Osteoblast (primary cell): Measurements from ENCODE around the gene MIB2. TPM values are rescaled to one million over a fixed set of nuclear protein-coding genes. Genes with fewer than 3 reads are reported as not detected.

Experiments
- DNase-seq: peaks from one replicate; pipeline ENCODE4 v3.0.0; 2011; ENCODE audit warnings: low spot score, mixed read lengths; ENCODE audit not compliant: insufficient read length; ENCODE audit errors: missing footprints
- H2AFZ ChIP-seq: 2 replicates; pipeline ENCODE4 v1.6.0; 2011; ENCODE audit warnings: mild to moderate bottlenecking, low read length
- H3K27ac ChIP-seq: 2 replicates; pipeline ENCODE4 v1.5.1; 2011; ENCODE audit warnings: mild to moderate bottlenecking, low read depth, low read length, moderate library complexity
- H3K27me3 ChIP-seq: 2 replicates; pipeline ENCODE4 v1.6.0; 2012; ENCODE audit warnings: mild to moderate bottlenecking, control low read depth, inconsistent platforms, low read length, moderate library complexity; ENCODE audit not compliant: insufficient read depth
- H3K36me3 ChIP-seq: 2 replicates; pipeline ENCODE4 v1.5.1; 2011; ENCODE audit warnings: mild to moderate bottlenecking, low read length, control low read depth, moderate library complexity; ENCODE audit not compliant: insufficient read depth
- H3K4me1 ChIP-seq: 2 replicates; pipeline ENCODE4 v1.5.1; 2011; ENCODE audit warnings: mild to moderate bottlenecking, low read length, control low read depth, moderate library complexity; ENCODE audit not compliant: insufficient read depth
- H3K4me2 ChIP-seq: 2 replicates; pipeline ENCODE4 v1.6.0; 2011; ENCODE audit warnings: mild to moderate bottlenecking, low read length; ENCODE audit not compliant: insufficient read depth
- H3K4me3 ChIP-seq: fragments of 200-600 bp; sonication (generic); 3 replicates; pipeline ENCODE4 v1.5.1; 2012; ENCODE audit warnings: mild to moderate bottlenecking, low read length, inconsistent platforms; ENCODE audit not compliant: insufficient read depth
- H3K79me2 ChIP-seq: 2 replicates; pipeline ENCODE4 v1.6.0; 2012; ENCODE audit warnings: mild to moderate bottlenecking, low read length, control low read depth, inconsistent platforms; ENCODE audit not compliant: insufficient read depth
- H3K9me3 ChIP-seq: 2 replicates; pipeline ENCODE4 v1.5.1; 2011; ENCODE audit warnings: low read depth, low read length, control low read depth
- H4K20me1 ChIP-seq: 2 replicates; pipeline ENCODE4 v1.6.0; 2012; ENCODE audit warnings: mild to moderate bottlenecking, low read length, control low read depth; ENCODE audit not compliant: insufficient read depth
- total RNA-seq: library from RNA; depleted of rRNA; stranded (reverse); fragments of >200 nt; gene quantifications from 2 replicates; pipeline ENCODE4 v1.2.3, GENCODE V29; 2012
- TF ChIP-seq, protein P1 (sequence below): IDR thresholded peaks from 2 replicates; pipeline ENCODE4 v1.5.1; 2011; ENCODE audit warnings: mild to moderate bottlenecking, low read depth, low read length, moderate library complexity; ENCODE audit errors: extremely low read depth

Gene MIB2
- total RNA-seq, 1 donor = 80.7 TPM

DNA sequence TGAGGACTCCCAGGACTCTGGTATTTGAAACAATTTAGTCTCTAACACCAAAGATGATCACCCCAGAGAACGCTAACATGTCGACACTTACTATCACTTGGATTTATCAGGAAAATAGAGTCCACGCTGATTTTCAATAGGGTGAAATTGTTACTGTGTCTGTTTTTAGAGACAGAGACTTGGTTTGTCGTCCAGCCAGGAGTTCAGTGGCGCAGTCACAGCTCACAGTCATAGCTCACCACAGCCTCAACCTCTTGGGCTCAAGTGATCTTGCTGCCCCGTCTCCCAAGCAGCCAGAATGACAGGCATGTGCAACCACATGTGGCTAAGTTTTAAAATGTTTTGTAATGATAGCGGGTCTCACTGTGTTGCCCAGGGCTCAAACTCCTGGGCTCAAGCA, 46.0 kb upstream of the MIB2 start:
- Histone ChIP-seq H3K4me1 (peaks cover 24% of the 10 kb centered on the region), H3K79me2 (peaks cover 97% of the 10 kb centered on the region), H3K36me3 (peaks cover 36% of the 10 kb centered on the region), H4K20me1 (peaks cover 54% of the 10 kb centered on the region), H2AFZ (no peak overlapping the region), H3K27ac (peak overlapping the region; percentile 24), H3K4me2 (no peak overlapping the region), H3K27me3 (no peaks in the 10 kb centered on the region), H3K4me3 (no peak overlapping the region), H3K9me3 (no peaks in the 10 kb centered on the region)
- DNase-seq = peak; percentile 59
- TF ChIP-seq, protein P1, sequence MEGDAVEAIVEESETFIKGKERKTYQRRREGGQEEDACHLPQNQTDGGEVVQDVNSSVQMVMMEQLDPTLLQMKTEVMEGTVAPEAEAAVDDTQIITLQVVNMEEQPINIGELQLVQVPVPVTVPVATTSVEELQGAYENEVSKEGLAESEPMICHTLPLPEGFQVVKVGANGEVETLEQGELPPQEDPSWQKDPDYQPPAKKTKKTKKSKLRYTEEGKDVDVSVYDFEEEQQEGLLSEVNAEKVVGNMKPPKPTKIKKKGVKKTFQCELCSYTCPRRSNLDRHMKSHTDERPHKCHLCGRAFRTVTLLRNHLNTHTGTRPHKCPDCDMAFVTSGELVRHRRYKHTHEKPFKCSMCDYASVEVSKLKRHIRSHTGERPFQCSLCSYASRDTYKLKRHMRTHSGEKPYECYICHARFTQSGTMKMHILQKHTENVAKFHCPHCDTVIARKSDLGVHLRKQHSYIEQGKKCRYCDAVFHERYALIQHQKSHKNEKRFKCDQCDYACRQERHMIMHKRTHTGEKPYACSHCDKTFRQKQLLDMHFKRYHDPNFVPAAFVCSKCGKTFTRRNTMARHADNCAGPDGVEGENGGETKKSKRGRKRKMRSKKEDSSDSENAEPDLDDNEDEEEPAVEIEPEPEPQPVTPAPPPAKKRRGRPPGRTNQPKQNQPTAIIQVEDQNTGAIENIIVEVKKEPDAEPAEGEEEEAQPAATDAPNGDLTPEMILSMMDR = no peak

DNA sequence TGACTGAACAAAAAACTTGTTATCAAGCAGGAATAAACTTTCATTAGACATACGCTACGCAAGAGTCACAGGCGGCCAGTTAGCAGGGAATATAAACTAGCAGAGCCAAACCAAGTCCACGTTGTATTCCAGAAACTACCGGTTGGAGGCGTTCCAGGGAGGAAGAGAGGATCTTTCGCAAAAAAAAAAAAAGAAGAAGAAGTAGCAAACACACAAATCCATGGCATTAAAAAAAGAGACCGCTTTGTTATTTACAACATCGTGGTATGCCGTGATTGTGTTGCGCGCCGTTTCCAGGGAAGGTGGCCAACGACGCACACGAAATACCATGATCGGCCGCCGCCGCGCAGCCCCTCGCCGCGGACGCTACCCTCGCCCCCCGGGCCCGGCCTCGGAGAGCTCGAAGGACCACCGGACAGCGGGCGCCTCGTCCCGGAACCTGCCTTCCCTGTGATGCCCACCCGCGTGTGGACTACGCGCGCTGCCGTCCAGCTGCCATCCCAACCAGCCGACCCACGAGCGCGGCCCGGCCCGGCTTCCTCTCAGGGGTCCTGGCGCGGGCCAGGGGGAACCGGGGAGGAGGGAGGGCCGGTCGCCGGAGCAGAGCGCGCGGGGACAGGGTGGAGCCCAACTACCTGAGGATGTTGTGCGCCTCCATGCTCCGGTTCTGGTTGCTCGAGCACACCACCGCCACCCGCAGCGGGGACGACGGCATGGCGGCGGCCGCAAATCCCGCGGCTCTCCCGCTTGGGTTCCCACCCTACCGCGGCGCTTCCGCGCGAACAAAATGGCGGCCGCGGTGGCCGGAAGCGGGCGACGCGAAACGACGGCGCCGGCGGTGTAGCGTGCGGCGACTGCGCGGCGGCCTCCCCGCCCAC, 41.2 kb upstream of the MIB2 start:
- DNase-seq = peak; percentile 98
- Histone ChIP-seq H3K4me1 (peaks cover 16% of the 10 kb centered on the region), H3K4me2 (peak overlapping the region; percentile 85), H3K36me3 (peaks cover 19% of the 10 kb centered on the region), H4K20me1 (peaks cover 20% of the 10 kb centered on the region), H3K9me3 (no peaks in the 10 kb centered on the region), H2AFZ (peak overlapping the region; percentile 82), H3K27ac (peak overlapping the region; percentile 98), H3K4me3 (peak overlapping the region; percentile 96), H3K27me3 (no peaks in the 10 kb centered on the region), H3K79me2 (peaks cover 54% of the 10 kb centered on the region)
- TF ChIP-seq, protein P1 = peak; percentile 13

DNA sequence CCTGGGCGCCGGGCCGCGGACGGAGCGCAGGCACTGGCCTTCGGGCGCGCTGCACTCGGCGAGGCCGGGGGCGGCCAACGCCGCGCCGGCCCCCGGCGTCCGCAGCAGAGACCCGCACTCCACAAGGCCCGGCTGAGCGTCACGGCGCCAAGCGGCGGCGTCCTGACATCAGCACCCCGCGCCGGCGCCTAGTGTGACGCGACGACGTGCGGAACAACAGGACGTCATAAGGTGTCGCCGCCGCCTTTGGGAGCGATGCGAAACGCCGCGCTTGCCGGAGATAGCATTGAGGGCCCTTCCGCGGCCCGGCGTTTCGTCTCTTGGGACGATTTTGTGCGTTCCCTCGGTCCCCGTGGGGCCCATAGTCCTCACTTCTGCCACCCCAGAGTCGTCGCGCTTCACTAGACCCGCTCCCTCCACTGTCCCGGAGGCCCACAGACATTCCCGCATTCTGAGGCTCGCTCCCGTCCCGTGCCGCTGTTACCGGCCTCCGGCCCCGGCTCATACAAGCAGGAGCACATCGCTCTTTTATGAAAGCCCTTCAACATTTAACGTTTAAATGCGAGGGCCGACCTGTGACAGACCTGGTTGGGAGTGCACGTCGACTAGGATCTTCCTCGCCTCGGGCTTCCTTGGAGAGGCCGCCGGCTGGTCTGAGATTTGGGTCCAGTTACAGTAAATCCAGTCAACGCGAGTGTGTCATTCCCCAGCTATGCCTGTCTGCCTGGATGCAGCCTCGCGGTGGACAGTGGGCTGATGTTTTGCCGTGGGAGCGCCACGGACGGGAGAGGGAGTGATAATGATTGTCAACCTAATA, 40.4 kb upstream of the MIB2 start, which contains the start of gene SSU72:
Gene SSU72, minus strand, starts transcription at position 143 of the 817 bp plus-strand sequence. CDS start 306 bp downstream, outside the sequence.
- peak within 1 kb of the TSS; percentile 97 for H2AFZ ChIP-seq
- TF ChIP-seq, protein P1 = no peak
- peaks cover 16% of the 10 kb centered on the region for H3K4me1 ChIP-seq
- peaks cover 11% of the 10 kb centered on the region for H4K20me1 ChIP-seq
- peaks cover 14% of the 10 kb centered on the region for H3K36me3 ChIP-seq
- H3K27me3 ChIP-seq = no peaks in the 10 kb centered on the region
- peaks cover 46% of the 10 kb centered on the region for H3K79me2 ChIP-seq
- no peaks in the 10 kb centered on the region for H3K9me3 ChIP-seq
- peak within 1 kb of the TSS; percentile 86 for H3K4me2 ChIP-seq
- peak; percentile 99 for DNase-seq
- peak within 1 kb of the TSS; percentile 96 for H3K4me3 ChIP-seq
- H3K27ac ChIP-seq = peak within 1 kb of the TSS; percentile 98
